GM19438 (cell line): Measurements from ENCODE around the gene TNNI3K.

Source experiments
- ATAC-seq: cut with Tn5 transposase; IDR thresholded peaks from one replicate; pipeline ENCODE4 v1.9.1; 2021; ENCODE audit warnings: low read depth; ENCODE audit not compliant: unreplicated experiment

Gene TNNI3K

DNA sequence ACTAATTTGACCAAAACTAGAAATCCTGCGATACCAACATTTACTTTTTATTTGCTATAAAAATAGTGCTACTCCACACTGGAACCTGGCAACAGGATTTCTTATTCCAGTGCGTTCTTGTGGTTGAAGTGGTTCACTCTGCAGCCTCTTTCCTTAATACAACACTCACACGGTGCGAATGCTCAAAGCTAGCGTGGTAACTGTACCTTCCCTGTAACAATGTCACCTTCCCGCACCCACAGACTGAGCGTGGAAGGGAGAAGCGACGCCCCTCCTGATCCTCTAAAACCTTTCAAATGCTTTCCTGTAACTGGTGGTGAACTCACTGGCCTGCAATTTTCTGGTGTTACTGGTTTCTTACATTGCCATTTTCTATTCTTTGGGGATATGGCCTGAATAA, 145.1 kb downstream of the TNNI3K start:
- no peak for ATAC-seq

DNA sequence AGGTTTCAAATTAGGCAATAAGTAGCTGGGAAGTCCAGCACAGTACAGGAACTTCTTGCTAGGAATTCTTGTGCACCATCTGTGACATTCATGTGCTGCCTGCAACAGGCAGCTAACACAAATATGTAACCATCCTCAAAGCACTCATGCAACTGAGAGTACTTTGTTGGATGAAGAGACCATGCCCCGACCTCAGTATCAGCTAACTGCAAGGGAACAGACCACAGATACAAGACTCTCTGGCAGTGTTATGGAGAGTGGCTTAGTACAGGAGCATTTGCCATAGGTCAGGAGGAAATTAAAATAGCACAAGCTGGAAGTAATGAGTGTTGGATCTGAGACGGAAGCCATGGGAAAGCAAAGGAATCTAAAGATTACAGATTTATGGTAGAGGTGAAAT, 153.7 kb downstream of the TNNI3K start:
- ATAC-seq = no peak

DNA sequence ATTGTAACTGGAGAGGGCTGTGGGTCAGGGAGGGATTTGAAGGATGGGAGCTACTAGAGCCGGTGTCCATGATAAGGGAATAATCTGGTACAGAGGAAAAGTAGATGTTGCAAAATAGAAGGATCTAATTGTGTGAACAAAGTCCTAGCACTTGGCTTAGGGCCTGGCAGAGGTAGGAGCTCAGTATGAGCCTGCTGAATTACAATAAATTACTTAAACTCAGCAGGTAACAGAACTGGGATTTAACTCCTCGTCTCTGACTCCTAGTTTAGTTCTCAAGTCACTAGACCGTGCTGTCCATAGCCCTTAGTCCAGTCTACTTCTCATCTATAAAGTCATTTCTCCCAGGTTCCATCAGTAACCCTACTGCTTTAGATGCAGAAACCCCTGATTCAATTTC, 157.0 kb downstream of the TNNI3K start:
- no peak for ATAC-seq

DNA sequence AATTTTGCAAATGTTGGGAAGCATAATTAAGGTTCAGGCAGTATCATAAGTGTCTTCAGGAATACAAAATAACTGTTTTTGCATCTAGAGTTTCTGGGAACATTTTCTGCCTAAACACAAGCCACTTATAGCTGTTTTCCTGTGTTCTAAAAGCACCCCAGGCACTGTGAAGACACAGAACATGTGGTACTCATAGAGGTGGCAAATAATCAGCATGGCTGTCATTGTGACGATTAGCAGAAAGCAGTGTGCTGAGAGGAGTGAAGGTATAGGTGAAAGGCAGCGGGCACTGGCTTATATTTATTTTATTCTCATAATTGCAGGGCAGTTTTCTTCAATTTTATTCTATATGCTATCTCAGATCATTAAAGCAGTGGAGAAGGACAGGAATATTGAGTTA, 157.7 kb downstream of the TNNI3K start:
- ATAC-seq = no peak

DNA sequence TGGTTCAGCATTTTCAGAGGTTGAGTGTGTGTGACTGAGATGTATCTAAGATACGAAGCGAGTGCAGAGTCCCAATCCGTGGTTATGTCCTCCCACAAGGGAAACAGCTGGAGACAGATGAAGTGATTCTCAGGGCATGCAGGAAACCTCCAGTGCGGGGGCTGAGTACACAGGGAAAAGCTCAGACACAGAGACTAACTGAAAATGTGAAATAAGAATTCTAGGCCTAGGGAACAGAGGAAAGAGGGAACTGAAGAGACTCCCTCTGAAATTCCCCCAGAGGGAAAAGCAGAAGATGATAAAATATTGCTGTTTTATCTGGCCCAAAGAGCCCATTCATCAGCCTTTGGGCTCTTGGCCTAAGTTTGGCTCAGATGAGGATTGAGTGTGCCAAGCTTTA, 160.4 kb downstream of the TNNI3K start:
- no peak for ATAC-seq

DNA sequence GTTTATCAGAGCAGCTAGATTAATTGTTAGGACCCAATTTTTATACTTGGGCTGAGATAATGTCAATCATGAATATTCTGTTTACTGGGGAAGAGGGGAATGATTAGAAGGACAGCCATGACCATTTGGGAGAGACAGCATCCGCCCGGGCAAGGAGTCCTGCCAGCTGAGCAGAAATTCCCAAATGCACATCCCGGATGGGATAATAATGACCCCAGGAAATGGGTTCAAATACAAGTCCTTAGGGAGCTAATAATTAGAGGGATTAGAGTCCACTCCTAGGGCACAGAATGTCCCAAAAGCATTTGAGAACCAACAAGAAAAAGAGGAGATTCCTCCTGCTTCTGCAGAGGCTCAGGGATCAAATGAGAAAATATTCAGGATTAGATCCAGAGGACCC, 161.3 kb downstream of the TNNI3K start:
- ATAC-seq = no peak

DNA sequence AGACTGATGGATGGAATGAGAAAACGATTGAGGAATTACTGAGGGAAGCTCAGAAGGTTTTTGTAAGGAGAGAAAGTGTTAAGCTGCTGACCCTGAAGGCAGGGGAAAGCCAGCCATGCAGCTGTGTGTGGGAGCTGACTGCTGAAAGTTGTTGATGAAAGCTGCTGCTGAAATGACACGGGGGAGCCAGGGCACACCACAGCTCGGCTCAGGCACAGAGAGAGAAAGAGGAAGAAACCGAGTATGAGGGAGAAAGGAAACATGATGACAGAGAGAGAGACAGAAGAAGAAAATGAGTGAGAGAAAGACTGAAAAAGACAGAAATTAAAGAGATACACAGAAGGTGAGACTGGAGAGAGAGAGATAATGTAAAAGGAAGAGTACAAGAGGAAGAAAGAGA, 161.7 kb downstream of the TNNI3K start:
- ATAC-seq = no peak

DNA sequence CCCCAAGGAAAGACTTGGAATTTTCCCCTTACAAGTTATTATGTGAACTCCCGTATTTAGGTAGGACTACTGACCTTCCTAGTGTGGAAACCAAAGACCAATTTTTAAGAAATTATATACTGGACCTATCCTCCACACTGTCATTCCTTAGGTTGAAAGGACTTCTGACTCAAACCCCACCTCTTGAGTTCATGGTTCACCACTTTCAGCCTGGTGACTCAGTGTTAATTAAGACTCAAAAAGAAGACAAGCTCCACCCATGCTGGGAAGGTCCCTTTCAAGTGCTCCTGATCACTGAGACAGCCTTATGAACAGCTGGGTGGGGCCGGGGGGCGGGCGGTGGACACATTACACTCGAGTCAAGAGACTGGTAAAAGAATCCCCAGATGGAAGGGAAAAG, 164.1 kb downstream of the TNNI3K start:
- ATAC-seq = no peak

DNA sequence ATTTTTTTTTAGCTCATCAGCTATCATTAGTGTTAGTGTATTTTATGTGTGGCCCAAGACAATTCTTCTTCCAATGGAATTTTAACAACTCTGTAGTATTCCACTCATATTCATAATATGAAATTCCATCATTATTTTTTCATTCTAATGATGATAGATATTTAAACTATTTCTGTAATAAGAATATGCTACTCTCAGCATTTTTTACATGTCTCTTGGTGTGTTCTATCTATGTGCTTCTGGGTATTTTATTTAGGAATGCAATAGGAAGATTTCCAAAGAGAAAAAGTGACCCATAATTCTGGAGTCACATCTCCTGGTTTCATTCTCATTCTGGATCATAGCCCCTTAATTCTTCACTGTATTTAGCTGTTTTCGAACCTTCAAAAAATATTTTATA, 167.7 kb downstream of the TNNI3K start:
- ATAC-seq = no peak

DNA sequence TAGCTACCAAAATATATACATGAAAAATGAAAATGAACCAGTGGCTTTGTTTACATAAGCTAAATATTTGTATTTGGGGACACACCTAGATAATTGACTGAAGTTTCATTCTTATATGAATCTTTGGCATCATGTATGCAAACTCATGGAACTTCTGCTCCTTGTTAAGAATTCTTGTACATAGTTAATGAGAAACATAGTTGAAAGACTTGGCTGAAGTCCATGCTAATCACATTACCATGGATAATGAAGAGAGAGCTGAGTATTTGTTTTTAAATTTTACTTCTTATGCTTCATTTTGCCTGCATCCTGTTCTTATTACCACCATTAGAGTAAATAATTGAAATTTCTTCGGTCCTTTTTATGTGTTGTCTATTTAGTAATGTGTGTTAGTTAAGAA, 168.4 kb downstream of the TNNI3K start:
- ATAC-seq = no peak

DNA sequence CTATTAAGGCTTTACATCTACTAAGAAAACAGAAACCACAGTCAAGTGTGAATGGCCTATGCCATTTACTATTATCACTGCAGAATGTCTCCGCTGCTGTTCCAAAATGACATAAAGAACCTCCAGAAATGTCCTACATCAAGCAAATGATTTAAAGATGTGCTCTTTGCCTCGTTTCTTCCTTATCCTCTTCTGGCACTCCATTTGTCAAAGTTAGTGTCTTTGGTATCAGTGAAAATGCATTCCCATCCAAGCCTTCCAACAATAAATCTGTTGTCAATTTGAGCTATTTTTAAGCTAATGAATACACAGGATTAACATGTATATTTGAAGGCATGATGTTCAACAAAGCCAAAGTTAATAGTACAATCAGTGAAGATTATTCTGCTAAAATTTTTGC, 171.6 kb downstream of the TNNI3K start:
- no peak for ATAC-seq

DNA sequence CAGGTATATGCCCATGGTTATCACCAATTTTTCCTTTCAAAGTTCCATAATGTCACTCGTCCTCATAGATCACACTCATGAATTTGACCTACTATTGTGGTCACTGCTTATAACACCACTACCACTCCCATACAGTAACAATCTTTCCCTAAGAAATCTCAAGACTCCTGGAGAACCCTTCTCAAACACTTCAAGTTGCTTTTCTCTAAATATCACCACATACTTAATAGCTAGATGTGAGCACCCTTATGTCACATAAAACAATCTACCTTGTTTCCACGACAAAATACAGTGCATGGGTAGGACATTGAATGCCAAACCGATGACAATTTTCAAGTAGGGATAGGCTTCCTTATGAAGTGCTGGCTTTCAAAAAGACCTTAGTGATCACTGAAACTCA, 172.7 kb downstream of the TNNI3K start:
- ATAC-seq = no peak

DNA sequence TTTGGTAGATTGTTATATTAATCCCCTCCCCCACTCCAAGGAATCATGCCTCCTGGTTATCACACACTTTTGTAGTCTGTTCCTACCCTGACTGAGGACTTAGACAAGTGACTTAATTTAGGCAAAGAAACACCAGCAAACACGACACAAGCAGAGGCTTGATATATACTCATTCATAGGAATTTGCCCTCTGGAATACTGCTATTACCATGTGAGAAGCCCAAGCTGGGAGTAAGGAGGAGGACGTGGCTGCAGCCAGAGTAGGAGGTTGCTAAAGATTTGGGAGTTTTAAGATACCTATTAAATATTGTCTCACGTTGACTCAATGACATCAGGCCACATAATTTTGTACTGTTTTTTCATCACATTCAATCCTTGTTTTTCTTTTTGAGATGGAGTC, 177.1 kb downstream of the TNNI3K start:
- ATAC-seq = no peak

DNA sequence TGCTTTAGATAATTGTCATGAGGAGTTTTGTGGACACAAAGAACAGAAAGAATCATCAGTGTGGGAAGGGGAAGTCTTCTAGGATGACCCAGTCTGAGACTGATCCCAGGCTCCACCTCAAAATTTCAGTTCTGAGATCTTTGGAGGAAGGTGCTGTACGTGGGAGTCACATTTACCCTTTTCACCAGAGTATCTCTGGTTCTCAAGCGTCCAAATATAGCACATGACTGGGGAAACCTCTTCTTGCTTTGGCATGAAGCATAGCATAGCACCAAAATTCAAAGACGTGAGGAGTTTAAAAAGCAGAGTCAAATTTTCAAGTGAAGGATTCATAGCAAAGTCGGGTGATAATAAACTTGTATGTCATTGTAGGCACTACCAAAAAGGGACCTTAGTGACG, 180.7 kb downstream of the TNNI3K start:
- ATAC-seq = no peak

DNA sequence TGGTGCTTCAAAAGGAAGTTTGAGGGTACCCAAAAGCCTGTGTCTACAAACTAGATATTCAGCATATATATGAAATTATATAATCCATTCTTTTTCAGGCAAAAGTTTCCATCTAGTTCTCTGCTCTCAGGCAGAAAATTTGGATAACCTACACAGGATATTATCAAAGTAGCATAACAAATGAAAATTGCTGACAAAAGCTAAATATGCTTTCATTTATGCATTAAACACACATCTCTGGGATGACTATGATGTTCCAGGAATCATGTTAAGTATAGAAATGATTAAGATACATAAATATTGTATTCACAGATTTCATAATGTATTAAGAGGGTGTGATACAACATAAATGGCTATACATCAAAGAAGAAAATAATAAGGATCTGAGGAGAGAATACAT, 184.4 kb downstream of the TNNI3K start:
- ATAC-seq = no peak

DNA sequence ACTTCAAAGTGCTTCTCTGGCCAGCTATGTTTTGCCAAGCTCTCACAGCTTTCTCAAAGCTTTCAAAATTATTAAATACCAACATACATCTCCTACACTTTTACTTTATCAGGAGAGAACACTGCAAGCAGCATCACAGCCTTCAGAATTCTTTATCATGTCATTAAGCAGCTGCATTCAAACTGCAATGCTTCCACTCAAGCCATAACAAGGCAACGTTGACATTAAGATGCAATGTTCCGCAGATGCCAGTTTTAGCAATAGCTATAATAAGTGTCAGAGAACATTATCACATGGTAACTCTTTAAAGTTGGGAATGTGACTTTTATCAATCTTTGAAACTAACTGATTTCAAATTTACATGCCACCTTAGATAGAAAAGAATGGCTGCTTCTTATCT, 185.3 kb downstream of the TNNI3K start:
- no peak for ATAC-seq

DNA sequence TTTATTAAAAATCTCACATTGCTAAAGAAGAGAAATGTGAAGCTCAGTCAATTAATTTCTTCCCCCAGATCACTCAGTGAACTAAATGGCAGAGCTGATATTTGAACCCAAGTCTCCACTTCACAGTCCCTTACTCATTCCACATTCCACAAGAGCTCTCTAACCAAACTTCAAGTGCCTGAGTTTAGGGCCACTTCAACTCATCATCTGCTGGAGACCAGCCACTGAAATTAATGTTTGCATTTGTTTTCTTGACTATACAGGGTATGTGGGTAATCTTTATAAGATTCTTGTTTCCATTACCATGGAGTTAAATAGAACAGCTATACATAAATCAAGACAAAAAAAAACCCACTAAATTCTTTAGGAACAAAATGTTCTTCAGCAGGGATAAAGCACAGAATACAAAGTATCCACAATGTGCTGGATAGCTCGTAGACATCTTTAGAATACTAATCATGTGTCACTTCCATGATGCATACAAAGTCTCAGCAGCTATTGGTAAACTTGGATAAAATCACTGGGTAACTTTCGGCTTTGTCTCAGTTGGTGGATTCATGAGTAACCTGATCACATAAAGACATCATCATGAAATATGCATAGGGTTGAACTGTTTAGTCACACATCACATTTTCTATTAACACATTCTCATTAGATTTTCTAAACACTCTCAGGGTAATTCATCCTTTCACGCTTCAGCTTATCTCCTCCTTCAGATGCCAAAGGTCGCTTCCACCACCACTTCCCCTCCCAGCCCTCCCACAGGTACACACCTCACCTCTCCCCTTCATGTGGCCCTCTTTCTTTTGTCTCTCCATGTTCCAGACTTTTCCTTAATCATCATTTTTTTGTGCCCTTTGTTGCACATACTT, 187.5 kb downstream of the TNNI3K start:
- ATAC-seq = no peak

DNA sequence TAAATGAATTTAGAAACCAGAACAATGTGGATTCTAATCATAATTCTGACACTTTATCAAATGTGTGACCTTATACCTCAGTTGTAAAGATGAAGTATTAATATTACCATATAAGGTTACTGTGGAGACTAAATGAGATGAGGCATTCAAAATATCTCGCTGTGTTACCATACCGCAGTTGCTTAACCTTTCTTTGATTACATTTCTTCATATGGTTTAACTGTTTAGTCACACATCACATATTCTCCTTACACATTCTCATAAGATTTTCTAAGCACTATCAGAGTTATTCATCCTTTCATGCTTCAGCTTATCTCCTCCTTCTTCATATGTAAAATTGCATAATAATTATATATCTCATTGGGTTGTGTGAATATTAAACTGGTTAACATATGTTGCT, 188.3 kb downstream of the TNNI3K start:
- ATAC-seq = no peak

DNA sequence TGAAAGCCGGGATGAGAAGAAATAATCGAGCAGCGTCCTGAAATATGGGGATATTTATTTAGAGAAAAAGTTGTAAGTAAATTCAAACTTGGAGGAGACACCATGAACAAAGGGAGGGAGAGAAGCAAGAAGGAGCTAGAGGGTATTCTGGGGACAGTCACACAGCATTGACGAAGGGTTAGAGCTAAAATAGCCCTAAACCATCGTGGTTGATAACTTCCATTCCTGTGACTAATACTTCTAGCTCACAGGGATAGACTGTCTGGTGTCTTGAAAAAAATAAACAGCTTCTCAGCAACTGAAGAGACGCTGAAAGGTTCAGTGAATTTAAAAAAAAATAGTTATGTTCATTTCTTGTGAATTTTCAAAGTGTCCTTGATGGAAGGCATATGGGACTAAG, 190.5 kb downstream of the TNNI3K start:
- no peak for ATAC-seq

DNA sequence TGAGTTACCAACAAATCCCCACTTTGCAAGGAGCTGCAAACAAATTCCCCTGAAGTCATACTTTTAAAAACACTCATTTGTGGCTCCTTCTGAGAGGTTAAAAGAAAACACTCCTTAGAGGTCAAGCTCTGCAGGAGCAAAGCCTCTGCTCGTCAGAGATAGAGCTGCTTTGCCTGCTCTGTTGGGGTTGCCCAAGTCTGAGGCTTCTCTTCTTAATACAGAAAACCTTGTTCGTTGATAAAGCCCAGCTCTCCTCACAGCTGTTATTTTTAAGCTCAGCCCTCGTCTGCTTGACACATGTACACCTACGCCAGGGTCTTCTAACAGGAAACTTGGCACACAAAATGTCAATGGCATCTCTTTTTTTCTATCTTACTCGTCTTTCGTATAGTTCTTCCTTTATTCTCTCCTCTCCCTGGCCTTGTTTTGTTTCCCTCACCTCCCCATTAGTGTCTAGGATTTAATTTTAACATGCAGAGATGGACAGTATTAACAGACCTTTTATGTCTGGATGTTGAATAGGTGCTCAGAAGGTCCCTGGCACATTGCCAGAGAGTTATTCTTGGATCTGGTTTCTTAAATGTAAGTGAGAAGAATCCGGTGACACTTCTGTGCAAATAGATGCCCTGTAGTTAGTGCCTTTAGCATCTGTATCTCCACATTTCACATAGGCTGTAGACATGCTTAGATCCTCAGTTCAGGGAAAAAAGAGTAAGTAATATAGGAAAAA, 191.2 kb downstream of the TNNI3K start:
- no peak for ATAC-seq

DNA sequence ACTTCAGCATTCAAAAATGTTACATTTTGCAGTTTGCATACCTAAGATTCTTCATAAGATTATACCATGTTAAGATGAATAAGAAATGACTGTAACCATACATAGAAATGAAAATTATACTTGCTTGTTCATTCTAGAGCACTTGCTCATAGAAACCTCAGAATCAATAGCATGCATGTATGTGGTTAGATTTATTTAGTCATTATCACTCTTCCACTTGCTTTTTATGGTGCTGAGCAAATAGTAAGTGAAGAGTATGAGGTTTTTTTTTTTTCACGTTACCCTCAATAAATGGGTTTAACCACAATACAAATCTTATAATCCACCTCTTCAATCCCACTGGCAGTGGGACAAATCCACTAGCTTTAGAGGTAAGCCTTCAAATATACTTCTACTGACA, 192.5 kb downstream of the TNNI3K start:
- no peak for ATAC-seq

DNA sequence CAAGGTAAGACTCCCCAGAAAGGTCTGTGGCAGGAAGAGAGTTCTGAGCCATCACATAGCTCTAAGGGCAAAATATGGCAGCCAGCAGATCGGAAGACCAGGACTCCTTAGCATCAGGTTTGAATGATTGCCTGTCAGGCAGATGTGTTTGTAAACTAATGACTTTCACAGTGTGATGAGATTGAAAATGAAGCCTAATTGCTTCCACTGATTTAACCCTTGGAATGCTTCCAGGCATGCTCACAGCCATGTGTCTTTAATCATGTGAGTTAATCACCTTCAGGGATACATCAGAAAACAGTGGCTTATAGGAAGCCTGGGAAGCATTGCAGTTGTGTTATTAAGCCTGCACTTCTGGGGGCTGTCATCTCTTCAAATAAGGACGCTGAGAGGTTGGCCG, 194.4 kb downstream of the TNNI3K start:
- ATAC-seq = no peak
